SK-N-MC (cell line): ENCODE results near the gene WARS2.

Source experiments
- EZH2 ChIP-seq: fragments of 200-600 bp; sonication (generic); IDR thresholded peaks from one replicate; pipeline ENCODE4 v1.6.1; 2017; ENCODE audit warnings: antibody characterized with exemption
- POLR2AphosphoS5 ChIP-seq: IDR thresholded peaks from 2 replicates; pipeline ENCODE4 v1.6.1; 2012; ENCODE audit warnings: mild to moderate bottlenecking, low read depth, low read length, borderline replicate concordance

DNA sequence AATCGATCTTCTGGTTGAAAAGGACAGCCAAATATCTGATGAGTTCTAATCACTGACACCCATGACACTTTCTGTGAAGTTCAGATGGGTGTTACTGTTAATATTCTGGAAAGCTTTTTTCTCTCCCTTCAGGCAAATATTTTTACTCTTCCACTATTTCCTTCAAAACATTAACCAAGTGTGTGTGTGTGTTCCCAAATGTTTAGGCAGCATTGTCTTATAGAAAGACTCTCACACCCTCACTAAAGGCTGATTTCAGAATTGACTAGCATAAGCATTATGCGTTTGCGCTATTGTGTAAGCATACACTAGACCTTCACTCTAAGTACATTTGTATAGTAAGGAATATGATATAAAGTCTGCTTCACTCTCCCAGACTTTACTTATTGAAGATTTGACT lies 24.7 kb downstream of the WARS2 start:
- TF ChIP-seq EZH2 (no peak), POLR2AphosphoS5 (no peak)
